HG02970 (cell line): Measurements from ENCODE around the gene MICAL3.
"Not testable (repeated sequence)": the region's sequence is repeated elsewhere in the genome, so short reads cannot be mapped to it uniquely, and the experiment has no call there.

Source experiments
- ATAC-seq: cut with Tn5 transposase; IDR thresholded peaks from one replicate; pipeline ENCODE4 v1.9.1; 2021; ENCODE audit warnings: mild to moderate bottlenecking, moderate library complexity, moderate number of reproducible peaks; ENCODE audit not compliant: unreplicated experiment, low FRiP score

The MICAL3 gene

DNA sequence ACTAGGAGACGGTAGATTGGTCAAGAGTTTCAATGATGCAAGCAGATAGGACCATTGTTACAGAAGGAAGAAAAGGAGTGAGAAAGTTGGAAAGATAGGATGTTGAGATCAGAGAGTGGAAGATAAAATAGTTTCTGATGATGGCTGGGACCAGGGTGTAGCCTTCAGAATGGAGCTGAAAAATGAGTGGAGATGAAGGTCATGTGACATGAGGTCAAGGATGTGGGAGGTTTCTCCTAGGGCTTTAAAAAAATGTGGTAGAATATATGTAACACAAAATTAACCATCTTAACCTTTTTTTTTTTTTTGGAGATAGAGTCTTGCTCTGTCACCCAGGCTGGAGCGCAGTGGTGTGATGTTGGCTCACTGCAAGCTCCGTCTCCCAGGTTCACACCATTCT, 35.1 kb upstream of the MICAL3 start:
- no peak for ATAC-seq

DNA sequence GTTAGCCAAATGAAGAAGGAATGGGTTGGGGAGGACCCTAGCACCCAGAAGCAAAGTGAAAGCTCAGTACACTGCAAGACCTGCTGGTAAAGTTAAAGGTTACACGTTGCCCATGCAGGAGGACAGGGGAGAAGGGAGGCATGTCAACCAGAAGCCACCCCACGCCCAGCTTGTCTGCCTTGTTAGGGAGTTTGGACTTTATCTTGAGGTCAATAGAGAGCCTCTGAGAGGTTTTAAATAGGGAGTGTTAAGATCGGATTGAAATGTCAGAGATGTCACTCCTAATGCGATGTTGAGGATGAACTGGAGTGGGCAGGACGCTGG, 34.7 kb upstream of the MICAL3 start:
- ATAC-seq, result no peak

GRCh38 chr22:18058371-18059093, 34.2 kb upstream of the MICAL3 start:
- no peak for ATAC-seq

DNA sequence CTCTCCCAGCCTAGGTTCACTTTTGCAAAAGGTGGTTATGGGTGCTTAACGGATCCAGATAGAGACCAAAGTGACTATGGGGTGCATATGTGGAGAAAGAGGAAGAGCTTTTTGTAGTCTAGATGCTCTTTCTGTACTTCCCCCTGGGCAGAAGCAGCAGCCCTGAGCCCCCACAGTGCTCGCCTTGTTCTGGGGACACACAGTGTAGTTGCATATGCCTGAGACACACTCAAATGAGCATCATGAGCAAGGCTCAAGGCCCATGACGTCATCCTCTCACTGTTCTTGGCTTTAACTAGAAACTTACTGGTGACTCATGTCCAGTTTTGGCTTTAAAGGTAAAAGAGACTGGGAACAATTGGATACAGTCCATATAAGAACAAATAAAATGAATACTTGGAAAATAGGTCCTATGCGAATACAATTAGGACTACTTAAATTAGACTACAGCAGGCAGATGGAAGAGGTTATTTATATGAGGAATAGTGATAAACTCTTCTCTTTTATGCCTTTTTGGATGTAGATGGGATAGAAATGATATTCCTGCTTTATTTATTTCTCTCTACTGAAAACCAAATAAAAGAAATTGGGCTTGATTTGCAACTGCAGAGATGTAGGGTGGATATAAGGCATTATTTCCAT, 33.3 kb upstream of the MICAL3 start:
- no peak for ATAC-seq

GRCh38 chr22:18056807-18057474, 32.6 kb upstream of the MICAL3 start:
- ATAC-seq, result no peak

- ATAC-seq, result no peak
These were observed 31.9 kb upstream of the MICAL3 start for GRCh38 chr22:18056161-18056666.

DNA sequence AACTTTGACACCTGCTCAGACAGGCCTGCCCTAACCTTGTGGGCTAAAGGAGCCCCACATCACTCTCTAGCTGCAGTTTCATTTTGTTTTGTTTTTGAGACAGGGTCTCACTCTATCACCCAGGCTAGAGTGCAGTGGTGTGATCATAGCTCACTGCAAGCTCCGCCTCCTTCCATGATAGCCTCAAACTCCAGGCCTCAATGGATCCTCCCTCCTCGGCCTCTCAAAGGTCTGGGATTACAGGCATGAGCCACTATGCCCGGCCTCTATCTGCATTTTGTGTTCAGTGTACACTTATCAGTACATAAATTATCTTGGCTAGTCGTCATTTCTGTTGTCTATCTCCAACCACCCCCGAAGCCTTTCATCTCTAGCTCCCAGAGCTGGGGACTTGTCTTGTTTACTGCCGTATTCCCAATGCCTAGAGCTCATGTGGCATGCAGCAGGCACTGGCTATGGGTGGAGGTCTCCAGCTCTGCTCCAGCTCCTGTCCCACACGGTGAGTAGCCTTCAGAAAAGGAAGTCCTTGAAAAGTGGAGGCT, 31.3 kb upstream of the MICAL3 start:
- ATAC-seq, result no peak

- not testable (repeated sequence) for ATAC-seq
These were observed 29.0 kb upstream of the MICAL3 start for GRCh38 chr22:18053216-18053946.

DNA sequence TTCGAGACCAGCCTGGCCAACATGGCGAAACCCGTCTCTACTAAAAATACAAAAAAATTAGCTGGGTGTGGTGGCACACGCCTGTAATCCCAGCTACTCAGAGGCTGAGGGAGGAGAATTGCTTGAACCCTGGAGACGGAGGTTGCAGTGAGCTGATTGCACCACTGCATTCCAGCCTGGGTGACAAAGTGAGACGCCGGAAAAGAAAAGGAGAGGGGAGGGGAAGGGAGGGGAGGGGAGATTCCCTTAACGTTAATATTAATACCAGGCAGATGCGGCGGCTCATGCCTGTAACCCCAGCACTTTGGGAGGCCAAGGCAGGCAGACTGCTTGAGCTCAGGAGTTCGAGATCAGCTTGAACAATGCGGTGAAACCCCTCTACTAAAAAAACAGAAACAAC, 26.8 kb upstream of the MICAL3 start:
- ATAC-seq, result not testable (repeated sequence)

GRCh38 chr22:18050065-18050464, 25.7 kb upstream of the MICAL3 start:
- ATAC-seq, result no peak

- ATAC-seq, result no peak
These were observed 24.1 kb upstream of the MICAL3 start for GRCh38 chr22:18048441-18048898.

- ATAC-seq, result no peak
These were observed 23.7 kb upstream of the MICAL3 start for GRCh38 chr22:18048041-18048440.

GRCh38 chr22:18045794-18046193, 21.4 kb upstream of the MICAL3 start:
- no peak for ATAC-seq

GRCh38 chr22:18044548-18045271, 20.3 kb upstream of the MICAL3 start:
- no peak for ATAC-seq

DNA sequence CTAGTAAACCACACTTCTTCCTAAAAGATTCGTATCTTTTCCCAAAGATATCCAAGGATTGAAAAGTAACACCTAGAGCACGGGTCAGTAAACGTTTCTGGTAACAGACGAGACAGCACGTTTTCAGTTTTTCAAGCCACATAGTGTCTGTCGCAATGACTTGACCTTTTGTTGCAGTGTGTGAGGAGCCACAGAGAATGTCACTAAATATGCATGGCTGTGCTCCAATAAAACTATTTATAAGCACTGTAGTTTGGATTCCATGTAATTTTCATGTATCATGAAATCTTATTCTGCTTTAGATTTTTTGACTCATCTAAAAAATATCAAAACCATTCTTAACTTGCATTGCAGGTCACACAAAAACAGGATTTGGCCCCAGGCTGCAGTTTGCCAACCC, 18.3 kb upstream of the MICAL3 start:
- ATAC-seq, result no peak

DNA sequence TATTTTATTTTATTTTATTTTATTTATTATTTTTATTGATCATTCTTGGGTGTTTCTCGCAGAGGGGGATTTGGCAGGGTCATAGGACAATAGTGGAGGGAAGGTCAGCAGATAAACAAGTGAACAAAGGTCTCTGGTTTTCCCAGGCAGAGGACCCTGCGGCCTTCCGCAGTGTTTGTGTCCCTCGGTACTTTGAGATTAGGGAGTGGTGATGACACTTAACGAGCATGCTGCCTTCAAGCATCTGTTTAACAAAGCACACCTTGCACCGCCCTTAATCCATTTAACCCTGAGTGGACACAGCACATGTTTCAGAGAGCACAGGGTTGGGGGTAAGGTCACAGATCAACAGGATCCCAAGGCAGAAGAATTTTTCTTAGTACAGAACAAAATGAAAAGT, 16.5 kb upstream of the MICAL3 start:
- ATAC-seq, result not testable (repeated sequence)

DNA sequence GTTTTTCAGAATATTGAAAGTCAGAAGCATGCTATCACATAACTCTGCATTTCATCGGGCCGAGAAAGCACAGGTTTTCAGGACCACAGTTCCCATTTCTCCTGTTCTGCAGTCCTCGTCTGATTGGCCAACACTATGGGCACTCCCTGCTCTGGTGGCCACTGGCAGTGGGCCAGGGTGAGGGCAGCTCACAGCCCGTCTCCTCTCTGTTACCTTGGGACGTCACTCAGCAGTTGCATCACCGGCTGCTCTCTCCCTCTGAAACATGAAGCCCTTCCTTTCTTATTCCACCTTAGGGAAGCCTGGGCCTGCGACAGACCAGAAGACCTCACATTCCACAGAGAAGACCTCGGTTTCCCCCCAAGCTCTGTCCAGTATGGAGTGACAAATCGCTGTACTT, 11.4 kb upstream of the MICAL3 start:
- ATAC-seq, result no peak

DNA sequence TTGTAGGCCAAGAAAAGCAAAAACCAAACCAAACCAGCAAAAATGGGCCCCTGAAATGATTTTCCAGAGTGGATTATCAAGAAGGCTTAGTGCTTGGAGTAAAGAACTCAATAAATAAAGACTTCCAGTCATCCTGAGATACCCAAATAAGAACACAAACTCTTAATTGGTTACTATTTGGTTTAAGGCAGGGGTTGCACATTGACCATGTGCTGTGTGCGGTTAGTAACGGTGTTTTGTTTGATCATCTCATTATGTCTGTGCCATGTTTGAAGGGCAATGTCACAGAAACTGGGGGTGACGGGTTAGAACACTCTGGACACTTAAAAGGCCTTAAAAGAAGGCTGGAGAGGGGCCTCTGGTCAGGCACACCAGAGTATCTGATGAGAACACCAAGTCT, 9.7 kb upstream of the MICAL3 start:
- no peak for ATAC-seq

- ATAC-seq, result no peak
These were observed 9.0 kb upstream of the MICAL3 start for GRCh38 chr22:18033204-18033998.
